NCI-H226 (cell line): ENCODE measurements around the gene LRRC10B.

ENCODE experiments used
- DNase-seq: peaks from one replicate; pipeline ENCODE4 v3.0.0-alpha.2; 2015

The LRRC10B gene

DNA sequence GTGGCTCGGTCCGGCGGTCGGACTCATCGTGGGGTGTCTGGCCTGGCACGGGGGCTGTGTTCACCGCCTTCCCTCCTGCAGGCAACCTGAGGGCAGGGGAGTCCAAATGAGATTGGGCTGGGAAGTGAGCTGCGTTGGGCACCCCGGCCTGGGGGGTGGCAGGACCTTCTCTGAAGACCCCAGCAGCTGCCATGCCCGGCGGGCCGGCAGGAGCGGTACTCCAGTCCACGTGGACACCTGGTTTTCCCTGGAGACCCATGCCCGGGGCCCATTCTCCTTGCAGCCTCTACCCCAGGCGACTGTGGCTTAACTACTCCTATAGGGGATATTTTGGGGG, 24.5 kb downstream of the LRRC10B start:
- DNase-seq: no peak

DNA sequence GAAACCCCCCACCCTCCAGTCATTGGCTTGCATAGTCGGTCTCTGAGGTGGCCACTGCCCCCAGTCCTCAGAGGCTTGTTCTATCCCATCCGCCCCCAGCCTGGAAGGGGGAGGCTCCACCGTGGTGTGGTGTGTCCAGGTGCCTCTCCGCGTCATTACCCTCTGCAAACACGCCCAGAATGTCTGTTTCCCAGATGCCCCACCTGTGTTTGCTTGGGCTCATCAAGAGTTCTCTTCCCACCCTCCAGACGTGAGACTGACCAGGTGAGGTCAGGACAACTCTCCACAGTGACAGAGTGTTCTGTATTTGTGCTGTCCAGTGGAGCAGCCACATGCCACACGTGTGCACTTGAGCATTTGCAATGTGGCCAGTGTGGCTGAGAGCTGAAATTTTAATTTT, 24.9 kb downstream of the LRRC10B start:
- no peak for DNase-seq

DNA sequence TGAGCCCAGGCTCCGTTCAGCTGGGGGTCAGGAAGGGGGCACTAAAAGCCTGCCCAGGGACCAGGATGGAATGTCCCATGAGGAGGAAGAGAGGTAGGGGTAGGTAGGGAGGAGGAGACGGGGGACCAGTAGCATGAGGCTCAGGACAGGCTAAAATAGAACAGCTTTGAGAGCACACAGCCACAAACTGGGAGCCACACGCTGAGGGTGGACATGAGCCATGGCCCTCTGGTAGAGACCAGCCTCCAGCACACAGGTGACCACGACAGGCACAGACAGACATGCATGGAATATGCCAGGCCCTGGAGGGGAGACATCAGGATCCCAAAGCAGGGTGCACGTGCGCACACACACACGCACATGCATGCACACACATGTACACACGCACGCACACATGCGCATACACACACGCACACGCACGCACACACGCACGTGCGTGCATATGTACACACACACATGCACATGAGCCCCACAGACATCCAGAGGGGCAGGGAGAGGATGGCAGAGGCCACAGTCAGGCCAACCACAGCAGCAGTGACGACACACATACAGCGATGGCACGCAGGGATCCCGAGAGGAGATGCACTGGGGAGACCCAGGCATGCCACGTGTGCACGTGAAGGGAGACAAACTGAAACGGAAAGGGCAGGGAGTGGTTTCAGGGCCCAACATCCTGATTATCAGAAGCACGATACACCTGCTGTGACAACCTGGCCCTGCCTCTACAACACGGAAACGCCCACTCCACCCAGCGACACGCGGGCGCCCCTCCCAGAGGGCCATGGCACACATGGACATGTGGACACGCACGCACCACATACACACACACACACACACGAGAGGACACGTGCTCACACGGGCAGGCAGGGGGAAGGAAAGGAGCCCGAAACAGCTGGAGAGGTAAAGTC, 25.7 kb downstream of the LRRC10B start:
- DNase-seq: no peak

DNA sequence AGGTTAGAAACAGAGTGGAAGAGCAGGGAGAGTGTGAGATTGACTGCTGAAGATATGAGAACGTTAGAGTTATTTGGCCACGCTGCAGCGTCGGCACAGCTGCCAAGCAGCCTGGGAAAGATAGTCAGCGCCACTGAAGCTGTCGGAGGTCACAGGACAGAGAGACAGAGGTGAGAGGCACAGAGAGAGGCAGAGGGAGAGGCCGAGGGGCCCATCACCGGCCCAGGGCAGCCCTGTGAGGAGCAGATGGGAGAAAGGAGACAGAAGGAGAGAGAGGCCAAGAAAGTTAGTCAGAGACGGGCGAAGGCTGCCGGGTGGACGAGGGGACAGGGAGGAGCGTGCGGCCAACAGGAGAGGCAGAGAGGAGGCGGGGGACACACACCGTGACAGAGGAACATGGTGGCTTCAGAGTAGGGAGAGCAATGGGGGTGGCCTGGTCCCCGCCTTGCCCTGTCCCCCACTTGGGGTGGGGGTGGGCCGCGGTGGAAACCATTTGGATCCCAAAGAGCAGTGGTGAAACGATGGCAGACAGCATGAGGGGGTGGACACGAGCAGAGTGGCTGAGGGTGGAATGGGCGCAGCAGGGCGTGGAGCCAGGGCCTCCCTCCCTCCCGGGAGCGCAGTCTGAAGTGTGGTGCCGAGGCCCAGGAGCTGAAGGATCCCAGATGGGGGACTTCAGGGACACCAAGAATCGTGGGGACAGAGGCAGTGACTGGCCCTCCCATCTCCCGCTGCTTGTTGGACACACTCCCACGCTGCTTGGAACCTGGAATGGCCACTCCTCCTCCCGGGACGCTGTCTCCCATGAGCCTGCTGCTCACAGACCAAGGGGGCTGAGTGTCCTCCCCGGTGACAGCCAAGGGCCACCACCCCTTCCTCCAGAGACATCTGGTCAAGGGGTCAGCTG, 26.6 kb downstream of the LRRC10B start:
- DNase-seq: no peak

DNA sequence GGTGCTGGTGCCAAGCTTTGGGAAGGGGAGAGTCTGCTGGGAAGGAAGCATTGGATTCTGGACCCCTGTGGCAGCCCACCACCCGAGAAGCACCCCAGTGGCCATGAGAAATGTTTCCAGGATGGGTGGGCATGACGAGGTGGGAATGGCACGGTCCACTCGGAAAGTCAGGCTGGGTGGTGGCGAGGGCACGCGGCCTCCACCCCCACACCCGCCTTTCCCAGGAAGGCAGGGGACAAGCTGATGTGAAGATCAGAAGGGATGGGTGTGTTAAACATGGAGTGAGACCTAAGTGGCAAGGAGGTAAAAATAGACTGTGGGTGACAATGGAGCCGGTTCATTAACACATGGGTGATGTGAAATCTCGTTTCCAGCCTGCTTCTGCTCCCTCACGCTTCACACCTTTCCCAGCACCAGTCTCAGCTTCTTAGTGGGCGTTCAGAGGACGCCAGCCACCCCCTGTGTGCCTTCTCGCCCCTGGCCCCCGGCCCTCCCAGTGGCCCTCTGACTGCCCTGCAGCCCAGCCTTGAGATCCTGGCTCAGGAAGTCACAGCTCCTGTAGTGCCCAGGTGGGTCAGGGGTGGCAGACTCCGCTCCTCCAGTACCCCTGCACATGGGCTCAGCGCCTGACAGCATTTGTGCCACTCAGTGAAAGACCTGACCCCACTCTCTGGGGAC, 27.6 kb downstream of the LRRC10B start:
- no peak for DNase-seq

DNA sequence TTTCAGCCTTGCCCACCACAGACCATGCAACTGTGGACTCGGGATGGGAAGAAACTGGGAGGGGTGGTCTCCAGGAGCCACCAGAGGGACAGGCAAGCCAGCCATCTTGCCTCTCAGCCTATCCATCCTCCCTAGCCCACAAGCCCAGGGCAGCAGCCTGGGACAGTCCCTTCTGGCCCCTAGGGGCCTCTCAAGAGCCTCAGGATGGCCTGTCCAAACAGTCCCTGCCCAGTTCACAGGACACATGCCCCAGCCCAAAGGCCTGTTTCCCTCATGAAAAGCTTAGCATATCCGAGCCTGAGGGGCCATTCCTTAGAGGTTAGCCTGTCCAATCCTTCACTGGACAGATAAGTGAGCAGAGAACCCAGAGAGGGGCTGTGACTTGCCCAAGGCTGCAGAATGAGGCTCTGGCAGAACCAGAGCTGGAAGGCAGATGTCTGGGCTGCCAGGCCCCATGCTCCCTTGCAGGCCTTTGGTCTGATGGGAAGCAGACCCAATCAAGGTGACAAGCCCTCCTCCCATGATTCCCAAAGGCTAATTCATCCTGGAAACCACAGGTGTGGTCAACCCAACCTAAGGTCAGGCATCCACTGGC, 28.2 kb downstream of the LRRC10B start:
- no peak for DNase-seq

DNA sequence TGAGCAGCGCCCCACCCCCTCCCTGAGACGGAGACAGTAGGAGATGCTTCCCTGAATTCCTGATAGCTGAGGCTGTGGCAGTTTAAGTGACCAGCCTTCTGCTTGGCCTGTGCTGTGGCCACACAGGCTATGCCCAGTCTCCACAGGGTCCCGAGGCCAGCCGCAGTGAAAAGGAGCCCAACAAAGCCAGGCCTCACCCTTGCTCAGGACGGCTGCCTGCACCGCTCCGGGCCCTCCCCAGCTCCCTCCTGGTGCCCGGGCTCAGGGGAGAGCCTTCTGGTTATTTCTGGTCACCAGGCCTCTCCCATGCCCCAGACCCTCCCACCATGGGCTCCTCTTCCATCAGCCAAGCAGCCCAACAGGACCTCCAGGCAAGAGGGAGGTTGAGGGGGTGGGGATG, 28.8 kb downstream of the LRRC10B start:
- DNase-seq: no peak

DNA sequence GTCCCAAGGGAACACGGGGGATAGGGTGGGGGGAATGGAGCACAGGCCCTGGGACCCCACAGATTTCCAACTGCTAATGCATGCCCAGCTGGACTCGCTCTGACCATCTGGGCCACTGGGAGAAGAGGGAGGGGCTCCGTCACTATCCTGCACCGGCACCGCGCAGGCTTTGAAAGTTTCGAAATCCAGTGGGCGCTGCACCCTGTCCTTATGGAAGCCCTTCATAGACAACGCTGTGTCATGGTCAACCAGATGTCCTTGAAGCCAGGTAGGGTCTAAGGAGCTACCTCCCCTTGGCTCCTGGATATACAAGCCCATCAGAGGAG, 30.1 kb downstream of the LRRC10B start:
- no peak for DNase-seq

DNA sequence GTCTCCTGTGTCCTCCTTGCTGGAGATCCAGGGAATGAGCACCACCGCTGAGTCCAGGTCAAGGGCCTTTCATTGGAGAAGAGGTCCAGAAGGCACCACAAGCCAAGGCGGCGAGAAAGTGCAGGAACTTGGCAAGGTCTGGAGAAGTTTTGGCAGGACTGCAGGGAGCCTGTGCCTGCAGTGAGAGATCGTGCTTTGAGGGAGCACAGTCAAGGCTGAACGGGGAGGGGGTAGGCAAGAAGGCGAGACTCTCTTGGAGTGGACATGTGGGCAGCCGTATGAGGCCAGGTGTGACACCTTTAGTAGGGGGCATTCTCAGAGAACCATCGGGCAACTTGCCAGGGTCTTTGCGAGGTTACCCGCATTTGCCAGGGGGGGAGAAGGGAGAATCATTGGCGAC, 30.5 kb downstream of the LRRC10B start:
- DNase-seq: no peak

DNA sequence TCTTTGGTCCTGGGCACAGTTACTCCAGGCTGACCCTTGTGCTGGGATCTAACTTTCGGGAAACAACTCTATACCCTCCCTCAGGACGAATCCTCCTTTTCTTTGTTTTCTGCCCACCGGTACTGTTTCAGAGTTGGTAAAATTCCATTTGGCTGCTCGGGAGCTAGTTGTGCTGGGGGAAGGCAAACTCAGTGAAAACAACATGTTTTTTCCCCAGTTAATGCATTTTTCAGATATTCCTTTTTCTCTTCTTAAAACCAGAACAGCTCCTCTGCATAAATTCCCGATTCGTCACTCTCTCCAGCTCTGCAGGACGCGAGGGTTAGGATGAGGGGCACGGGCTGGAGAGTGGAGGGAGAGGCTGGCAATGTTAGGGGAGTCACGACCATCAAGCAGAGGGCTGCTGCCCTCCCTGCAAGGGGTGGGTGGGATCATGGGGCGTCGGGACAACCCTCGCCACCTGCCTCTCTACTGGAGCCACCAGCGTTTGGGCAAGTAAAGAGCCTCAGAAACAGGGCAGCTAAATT, 31.3 kb downstream of the LRRC10B start:
- DNase-seq: no peak

DNA sequence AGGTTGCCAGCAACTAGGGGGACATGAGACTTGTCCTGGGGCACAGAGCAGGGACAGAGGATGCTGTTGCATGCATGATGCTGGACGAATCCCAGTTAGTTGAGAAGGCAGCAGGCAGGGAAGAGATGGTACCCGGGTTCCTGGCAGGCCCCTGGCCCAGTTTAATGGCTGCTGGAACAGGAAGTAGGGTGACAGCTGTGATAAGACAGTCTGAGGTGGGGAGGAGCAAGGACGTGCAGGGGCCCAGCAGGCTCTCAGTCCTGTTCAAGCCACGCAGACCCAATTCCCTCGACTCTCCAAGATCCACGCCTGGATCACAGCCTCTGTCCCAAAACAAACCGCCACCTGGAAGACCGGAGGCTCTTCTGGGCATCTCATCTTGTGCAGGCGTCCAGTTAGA, 32.0 kb downstream of the LRRC10B start:
- no peak for DNase-seq

DNA sequence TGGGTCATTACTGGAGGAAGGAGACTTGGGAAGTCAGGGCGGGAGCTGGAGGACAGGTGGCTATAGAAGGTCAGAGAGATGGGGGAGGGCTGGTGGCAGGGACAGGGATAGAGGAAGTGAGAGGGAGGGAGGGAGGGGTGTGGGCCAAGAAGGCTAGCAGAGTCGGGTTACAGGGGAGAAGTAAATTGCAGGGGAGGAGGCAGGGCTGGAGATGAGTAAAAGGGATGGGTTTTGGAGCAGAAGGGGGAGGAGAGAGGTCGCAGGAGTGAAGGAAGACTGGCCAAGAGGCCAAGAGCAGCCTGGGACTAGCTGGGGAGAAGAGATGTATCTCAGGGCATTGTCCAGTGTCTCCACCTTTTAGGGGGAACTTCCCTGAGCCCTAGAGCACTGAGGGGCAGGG, 33.0 kb downstream of the LRRC10B start:
- peak; percentile 36 for DNase-seq

DNA sequence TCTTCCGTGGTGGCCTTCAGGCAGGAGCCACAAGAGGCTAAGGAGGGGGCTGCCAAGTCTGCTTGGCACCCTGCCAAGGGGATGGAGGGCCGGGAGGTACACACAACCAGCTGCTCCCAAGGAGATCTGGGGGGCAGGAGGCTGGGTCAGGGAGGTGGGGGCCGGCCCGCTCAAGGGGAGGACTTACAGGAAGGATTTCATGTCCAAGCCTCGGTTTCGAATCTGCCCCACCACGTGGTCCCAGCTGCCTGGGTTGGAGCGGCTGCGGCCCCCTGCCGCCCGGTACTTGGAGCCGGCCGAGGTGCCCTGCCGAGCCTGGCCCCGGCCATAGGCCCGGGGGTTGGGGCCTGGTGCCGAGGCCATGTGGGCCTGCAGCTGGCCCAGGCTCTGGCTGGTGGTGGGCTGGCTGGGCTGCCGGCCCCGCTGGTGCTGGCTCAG, 33.5 kb downstream of the LRRC10B start:
- no peak for DNase-seq

DNA sequence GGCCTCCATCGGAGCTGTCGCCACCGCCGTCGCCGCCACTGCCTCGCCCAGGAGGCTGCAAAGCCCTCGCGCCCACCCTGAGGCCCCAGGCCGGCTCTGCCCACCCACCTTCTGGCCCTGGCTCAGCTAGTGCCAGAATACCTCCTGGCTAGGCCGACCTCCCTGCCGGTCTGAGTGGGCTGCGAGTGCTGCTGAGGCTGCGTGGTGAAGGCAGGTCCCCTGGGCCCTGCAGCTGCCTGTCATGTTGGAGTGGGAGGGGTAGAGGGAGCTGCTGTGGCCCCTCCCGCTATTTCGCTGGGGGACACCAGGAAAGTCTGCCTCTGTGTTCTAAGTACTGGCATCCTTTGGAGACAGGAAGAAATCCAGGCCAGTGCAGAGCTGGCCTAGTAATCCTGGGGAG, 34.2 kb downstream of the LRRC10B start:
- no peak for DNase-seq

DNA sequence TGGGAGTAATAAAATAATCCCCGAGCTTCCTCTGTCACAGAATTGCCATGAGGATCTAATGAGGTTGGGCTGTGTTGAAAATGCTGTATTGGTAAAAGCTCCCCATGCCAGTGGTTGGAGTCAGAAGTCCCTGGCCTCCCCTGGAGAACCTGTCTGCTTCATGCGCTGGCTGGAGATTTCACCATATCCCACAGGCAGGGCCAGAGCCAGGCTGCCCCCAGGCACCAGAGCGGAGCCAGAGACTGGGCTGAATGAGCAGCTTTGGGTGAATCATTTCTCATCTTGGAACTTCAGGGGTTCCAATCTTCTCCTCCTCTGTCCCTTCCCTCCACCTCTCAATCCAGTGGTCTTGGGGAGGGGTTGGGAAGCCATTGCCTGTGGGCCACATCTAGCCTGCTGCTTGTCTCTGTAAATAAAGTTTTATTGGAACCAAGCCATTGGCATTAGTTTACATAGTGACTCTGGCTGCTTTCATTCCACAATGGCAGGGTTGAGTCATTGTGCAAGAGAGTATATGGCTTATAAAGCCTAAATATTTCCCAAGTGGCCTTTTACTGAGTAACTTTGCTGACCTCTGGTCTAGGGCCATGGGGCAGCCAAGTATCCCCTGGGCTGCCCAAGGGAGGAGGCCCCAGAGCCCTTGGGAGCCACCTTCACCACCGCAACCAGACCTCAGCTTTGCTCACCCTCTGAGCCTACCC, 35.2 kb downstream of the LRRC10B start:
- peak; percentile 19 for DNase-seq

DNA sequence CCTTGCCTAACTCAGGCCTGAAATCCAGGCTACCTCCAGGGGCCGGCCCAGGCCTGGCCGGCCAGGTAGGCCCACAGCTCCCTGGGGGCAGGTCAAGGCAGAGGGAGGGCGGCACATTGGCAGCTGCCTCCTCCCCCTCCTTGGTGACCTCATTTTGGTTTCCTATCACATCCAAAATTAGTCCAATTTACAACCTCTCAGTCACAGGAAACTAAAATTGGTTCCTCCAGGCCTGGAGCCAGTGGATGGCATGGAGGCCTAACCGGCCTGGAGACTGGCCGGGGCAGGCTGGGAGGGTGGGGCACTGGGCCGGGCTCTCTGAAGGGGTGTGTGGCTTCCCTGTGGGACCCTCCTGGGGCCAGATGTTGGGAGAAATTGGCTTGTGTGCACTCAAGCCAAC, 35.9 kb downstream of the LRRC10B start:
- no peak for DNase-seq

DNA sequence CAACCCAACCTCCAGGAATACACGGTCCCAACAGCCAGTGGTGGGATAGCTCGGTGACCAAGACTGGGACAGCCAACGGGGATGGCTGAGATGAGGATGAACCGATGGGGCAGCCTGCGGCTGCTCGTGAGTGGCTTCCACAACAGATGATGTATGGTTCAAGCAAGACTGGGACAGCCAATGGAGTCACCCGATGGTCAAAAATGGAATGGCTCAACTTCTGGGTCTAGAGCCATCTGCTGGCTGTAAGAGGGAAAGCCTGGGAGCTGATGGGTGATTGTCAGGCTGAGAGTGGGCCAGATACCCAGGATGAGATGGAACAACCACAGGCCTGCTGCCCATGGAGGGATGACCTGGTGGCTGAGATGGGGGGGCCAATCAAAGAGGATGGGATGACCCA, 36.8 kb downstream of the LRRC10B start:
- DNase-seq: no peak

DNA sequence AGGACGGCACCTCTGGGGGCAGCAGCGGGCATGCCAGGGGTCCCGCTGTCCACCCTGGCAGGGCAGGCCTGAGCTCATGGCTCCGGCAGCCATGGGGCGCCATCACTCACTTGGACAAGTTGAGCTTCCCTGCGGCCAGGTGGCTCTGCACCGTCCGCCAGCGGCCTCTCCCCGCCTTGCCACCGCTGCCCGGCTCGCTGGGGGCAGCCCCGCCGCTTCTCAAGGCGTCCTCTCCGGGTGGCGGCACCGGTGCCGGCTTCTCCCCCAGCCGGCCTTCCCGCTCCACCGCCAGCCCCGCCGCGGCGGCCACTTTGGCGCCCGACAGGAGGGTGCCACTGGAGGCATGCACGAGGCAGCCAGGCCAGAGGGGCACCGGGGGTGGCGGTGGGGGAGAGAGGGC, 37.4 kb downstream of the LRRC10B start:
- DNase-seq: no peak

DNA sequence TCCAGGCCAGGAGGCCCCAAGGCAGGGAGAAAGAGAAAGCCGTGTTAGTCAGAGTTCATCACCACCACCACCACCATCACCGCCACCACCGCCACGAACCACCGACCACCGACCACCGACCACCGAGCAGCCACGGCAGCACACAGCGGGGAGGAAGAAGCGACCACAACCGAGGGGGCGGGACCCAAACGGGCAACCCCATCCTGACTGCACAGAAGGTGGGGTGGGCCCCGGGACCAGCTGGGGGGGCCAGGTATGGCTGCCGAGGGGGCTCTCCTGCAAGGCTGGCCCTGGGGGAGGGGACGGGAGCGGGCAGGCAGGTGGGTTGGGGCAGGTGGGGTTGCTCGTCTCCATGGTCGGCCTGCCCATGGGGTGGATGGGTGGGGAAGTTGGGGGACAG, 38.1 kb downstream of the LRRC10B start:
- no peak for DNase-seq

DNA sequence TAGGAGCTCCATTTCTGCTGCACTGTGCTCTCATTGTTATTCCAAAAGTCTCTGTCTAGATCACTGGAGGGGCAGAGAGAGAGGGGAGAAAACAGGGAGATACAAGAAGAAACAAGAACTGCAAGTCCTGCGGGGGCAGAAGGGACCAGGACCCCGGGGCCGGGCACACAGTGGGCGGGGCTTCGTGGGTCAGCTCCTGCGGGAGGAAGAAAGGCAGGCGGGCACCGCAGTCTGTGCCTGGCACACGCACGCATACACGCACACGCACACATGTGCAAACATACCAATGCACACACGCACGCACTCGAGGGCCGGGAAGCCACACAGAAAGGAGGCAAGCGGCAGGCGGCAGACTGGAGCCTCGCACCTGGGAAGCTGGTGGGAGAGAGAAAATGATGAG, 38.7 kb downstream of the LRRC10B start:
- no peak for DNase-seq

DNA sequence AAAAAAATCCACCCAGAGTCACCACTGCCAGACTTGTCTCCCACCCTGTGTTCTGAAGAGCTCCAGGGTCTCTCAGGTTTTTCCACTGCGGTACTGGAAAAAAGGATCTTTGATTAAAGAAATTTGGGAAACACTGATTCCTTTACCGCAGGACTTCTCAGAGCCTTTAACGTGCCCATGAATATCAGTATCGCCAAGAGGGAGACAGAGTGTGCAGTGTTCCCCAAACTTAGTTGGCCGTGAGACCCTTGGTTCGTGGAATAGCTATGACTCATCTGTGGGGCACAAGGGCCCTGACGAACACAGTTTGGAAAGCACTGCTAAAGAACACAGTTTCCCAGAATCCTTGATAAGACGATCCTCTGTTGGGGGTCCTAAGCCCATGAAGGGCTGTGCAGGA, 40.6 kb downstream of the LRRC10B start:
- no peak for DNase-seq
